ENCODE measurements around the gene ZNF18. TPM values are rescaled to one million over a fixed set of nuclear protein-coding genes. Genes with fewer than 3 reads are reported as not detected.
A peak's percentile ranks its signal among the peaks of the same experiment; 100 is the strongest.
"Not testable (repeated sequence)": the region's sequence is repeated elsewhere in the genome, so short reads cannot be mapped to it uniquely, and the experiment has no call there.

The ZNF18 gene
- total RNA-seq, 1 experiment from 2014 or later, result 8.4 TPM

DNA sequence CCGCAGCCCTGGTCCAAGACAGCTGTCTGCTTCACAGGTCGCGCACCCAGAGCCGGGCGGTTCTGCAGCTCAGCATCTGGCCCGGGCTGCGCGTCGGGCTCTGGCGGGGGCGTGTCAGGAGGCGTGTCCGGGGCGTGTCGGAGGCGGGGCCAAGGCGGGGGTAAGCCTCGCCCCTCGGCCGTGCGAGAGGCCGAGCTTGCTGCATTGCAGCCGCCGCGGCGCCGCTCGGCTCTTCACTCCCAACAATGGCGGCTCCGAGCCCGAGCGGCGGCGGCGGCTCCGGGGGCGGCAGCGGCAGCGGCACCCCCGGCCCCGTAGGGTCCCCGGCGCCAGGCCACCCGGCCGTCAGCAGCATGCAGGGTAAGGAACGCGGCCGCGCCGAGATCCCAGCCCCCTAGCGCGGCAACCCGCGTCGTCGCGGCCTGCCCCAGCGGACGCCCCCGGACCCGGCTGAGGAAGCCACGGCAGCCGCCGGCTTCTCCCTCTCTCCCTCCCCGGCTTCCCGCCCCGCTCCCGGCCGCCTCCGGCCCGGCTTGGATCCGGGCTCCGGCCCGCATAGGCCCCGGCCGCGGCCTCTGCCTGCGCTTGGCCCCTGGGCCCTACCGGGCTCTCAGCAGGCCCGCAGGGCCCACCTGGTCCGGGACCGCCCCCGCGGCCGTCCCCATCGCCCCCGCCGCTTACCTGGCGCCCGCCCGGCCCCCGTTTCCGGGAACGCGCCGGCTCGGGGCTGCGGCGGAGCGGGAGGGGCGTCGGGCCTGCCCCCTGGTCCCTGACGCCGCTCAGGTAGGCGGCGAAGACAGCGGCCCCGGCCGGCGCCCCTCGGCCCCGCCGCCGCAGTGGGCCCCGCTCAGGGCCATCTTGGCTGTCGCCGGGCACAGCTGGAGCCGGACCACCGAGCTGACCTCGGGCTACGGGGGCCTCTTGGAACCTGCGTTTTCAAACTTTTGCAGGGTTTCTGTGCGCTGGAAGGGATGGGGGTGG, 23.7 kb upstream of the ZNF18 start, which contains the start of gene MAP2K4:
TSS of gene MAP2K4 (plus strand) at position 236 of the 981 bp plus-strand sequence. CDS start at position 246, 10 bp downstream.
- H3K27me3 ChIP-seq (replicated peaks), result no peaks in the 10 kb centered on the region
- peaks cover 35% of the 10 kb centered on the region for H3K4me1 ChIP-seq (replicated peaks)
- DNase-seq (ENCODE audit: low read depth in 1 of 2, low spot score in 2 of 2), result peak; percentile 65 to 86
- peak within 1 kb of the TSS; percentile 92 for H3K27ac ChIP-seq
- no peaks in the 10 kb centered on the region for H3K9me3 ChIP-seq (replicated peaks)
- H3K4me3 ChIP-seq, result peak within 1 kb of the TSS; percentile 98
- peaks cover 8% of the 10 kb centered on the region for H3K36me3 ChIP-seq

DNA sequence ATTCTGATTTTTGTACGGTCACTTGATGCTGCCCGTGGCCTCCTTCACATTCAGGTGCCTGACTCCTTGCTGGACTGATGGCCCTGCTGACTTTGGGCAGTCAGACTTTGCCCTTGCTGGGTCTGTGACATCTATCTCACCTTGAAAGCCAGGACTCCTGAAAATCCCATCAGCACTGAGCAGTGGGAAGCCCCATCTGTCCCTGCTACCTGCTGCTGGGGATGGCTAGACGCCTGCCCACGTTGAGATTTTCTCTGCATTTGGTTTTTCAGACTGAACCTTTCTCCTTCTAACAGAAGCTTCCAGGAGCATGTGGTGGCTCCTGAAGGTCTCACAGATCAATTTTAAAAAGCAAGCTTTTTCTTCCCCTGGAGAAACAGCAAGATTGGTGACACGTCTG, 10.2 kb upstream of the ZNF18 start:
- H3K27me3 ChIP-seq (replicated peaks), result no peaks in the 10 kb centered on the region
- H3K9me3 ChIP-seq (replicated peaks), result no peaks in the 10 kb centered on the region
- no peaks in the 10 kb centered on the region for H3K4me1 ChIP-seq (replicated peaks)
- no peak for DNase-seq (ENCODE audit: low read depth in 1 of 2, low spot score in 2 of 2)
- H3K4me3 ChIP-seq, result no peak overlapping the region
- no peak overlapping the region for H3K27ac ChIP-seq
- no peaks in the 10 kb centered on the region for H3K36me3 ChIP-seq

DNA sequence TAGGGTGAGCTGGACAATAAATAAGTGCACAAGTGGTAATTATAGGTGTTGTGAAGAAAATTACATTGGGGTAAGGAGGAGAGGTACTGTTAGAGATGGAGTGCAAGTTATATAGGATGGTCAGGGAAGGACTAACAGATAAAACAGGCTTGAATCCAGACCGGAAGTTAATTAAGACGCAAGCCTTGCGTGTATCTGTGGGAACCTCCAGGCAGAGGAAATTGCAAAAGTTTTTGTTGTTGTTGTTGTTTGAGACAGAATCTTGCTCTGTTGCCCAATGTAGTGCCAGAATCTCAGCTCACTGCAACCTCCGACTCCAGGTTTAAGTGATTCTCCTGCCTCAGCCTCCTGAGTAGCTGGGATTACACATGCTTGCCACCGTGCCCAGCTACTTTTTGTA, 2.4 kb upstream of the ZNF18 start:
- Histone ChIP-seq H3K27me3 (replicated peaks) (no peaks in the 10 kb centered on the region), H3K4me1 (replicated peaks) (peaks cover 6% of the 10 kb centered on the region), H3K27ac (no peak overlapping the region), H3K9me3 (replicated peaks) (no peaks in the 10 kb centered on the region), H3K36me3 (no peaks in the 10 kb centered on the region), H3K4me3 (no peak overlapping the region)
- no peak for DNase-seq (ENCODE audit: low read depth in 1 of 2, low spot score in 2 of 2)

DNA sequence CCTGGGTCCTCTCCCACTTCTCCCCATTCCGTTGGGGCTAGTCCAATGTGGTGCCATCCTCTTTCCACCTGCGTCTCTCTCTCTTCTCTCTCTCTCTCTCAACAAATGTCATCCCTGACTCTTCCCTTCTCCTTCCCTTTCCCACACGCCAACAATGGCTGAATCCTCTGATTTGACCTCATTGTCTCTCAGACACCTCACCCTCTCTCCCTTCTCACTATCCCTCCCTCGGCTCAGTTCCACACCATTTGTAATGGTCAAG, 628 bp upstream of the ZNF18 start:
- no peaks in the 10 kb centered on the region for H3K36me3 ChIP-seq
- H3K9me3 ChIP-seq (replicated peaks), result no peaks in the 10 kb centered on the region
- H3K4me1 ChIP-seq (replicated peaks), result peaks cover 6% of the 10 kb centered on the region
- H3K4me3 ChIP-seq, result peak overlapping the region; percentile 81
- no peak for DNase-seq (ENCODE audit: low read depth in 1 of 2, low spot score in 2 of 2)
- no peaks in the 10 kb centered on the region for H3K27me3 ChIP-seq (replicated peaks)
- peak overlapping the region; percentile 50; the same call in 1 of the 2 replicates for H3K27ac ChIP-seq

DNA sequence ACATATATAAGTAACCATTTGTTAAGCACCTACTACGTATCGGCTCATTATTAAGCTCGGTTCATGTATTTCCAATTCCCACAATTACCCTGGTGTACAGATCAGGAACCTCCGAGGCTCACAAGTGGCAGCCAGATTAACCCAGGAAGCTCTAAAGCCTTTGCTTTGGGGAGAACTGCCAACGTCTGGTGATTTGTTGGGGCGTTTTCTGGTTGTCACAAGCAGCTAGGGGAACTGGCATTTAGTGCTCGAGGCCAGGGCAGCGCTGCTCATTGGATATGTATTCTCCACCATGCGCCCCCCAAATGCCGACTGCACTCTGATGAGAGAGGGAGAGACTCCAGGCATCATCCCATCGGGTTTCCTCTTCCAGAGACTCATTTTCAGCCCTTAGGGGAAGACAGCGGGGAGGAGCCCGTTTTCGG, 541 bp downstream of the ZNF18 start:
- Histone ChIP-seq H3K27ac (peak overlapping the region; percentile 54), H3K9me3 (replicated peaks) (no peaks in the 10 kb centered on the region), H3K4me3 (peak overlapping the region; percentile 81), H3K27me3 (replicated peaks) (no peaks in the 10 kb centered on the region), H3K4me1 (replicated peaks) (peaks cover 6% of the 10 kb centered on the region), H3K36me3 (0 out of 2 replicates have a peak, but pooled peaks cover 6% of the 10 kb centered on the region)
- no peak for DNase-seq (ENCODE audit: low read depth in 1 of 2, low spot score in 2 of 2)

DNA sequence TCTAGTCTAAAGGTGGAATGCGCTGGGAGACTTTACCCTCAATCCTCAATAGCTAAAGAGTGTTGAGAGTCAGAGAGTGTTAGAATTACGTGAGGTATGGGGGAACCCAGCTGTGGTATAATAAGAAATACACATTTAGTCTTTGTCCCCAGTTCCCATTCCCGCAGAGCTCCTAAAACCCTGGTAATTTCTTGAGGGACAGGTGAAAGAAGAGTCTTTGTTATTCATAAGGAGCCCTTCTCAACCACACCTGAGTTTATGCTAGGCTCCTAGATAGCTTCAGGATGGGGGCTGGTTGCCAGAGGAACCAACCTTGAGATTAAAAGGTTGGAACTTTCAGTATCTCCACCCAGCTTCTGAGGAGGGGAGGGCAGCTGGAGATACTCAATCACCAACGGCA, 5.8 kb downstream of the ZNF18 start:
- no peak overlapping the region for H3K4me3 ChIP-seq
- peaks cover 6% of the 10 kb centered on the region; the same call in 1 of the 2 replicates for H3K36me3 ChIP-seq
- H3K9me3 ChIP-seq (replicated peaks), result no peaks in the 10 kb centered on the region
- no peak overlapping the region for H3K27ac ChIP-seq
- no peak for DNase-seq (ENCODE audit: low read depth in 1 of 2, low spot score in 2 of 2)
- no peaks in the 10 kb centered on the region for H3K27me3 ChIP-seq (replicated peaks)
- no peaks in the 10 kb centered on the region for H3K4me1 ChIP-seq (replicated peaks)

DNA sequence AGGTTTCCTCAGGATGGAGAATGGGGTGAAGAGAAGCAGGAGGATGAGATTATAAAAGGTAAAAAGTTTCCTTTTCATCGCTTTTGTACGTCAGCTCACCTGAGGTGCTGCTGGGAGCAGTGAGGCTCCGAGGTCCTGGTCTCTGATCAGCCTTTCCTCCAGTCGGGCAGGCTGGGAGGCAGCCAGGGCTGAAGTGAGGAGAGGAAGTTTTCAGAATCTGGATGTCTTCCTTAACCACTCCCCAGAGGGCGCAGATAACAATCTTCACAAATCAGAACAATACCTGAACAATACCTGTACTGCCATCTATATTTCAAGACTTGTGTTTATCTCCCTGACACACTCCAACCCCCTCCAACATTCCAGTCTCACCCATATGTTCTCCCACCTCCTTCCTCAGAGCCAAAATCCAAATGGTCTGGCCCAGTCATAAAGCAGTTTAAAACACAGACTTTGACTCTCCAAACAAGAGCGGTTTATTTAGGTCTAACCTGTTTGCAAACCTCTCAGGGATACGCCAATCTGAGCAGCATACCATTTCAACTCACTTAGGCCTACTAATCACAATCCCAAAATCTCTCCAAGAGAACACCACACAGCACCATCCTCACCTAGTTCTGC, 6.8 kb downstream of the ZNF18 start:
- H3K36me3 ChIP-seq, result peaks cover 6% of the 10 kb centered on the region; the same call in 1 of the 2 replicates
- no peak overlapping the region for H3K27ac ChIP-seq
- no peaks in the 10 kb centered on the region for H3K27me3 ChIP-seq (replicated peaks)
- DNase-seq (ENCODE audit: low read depth in 1 of 2, low spot score in 2 of 2), result no peak
- H3K4me3 ChIP-seq, result no peak overlapping the region
- H3K4me1 ChIP-seq (replicated peaks), result no peaks in the 10 kb centered on the region
- H3K9me3 ChIP-seq (replicated peaks), result no peaks in the 10 kb centered on the region

DNA sequence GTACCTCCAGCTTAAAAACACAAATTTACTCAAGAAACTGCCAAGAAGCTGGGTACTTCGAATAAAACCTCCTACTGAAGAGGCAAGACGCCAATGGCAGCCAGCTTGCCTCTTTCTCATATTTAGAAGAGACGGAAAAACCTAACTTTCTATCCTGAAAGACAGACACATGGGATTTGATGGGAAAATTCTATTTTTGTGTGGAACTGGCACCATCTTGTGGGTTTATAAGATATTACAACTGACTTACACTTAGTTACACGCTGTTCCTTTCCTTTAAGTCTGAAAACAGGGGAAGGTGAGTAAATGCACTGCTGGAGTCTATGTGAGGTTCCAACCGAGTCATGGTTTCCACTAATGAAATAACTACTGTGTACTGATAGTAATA, 10.3 kb downstream of the ZNF18 start:
- Histone ChIP-seq H3K27me3 (replicated peaks) (no peaks in the 10 kb centered on the region), H3K4me3 (no peak overlapping the region), H3K4me1 (replicated peaks) (no peaks in the 10 kb centered on the region), H3K27ac (no peak overlapping the region), H3K9me3 (replicated peaks) (no peaks in the 10 kb centered on the region), H3K36me3 (peaks cover 4% of the 10 kb centered on the region; the same call in 1 of the 2 replicates)
- DNase-seq (ENCODE audit: low read depth in 1 of 2, low spot score in 2 of 2), result peak in 1 of 2 experiments; percentile 17

DNA sequence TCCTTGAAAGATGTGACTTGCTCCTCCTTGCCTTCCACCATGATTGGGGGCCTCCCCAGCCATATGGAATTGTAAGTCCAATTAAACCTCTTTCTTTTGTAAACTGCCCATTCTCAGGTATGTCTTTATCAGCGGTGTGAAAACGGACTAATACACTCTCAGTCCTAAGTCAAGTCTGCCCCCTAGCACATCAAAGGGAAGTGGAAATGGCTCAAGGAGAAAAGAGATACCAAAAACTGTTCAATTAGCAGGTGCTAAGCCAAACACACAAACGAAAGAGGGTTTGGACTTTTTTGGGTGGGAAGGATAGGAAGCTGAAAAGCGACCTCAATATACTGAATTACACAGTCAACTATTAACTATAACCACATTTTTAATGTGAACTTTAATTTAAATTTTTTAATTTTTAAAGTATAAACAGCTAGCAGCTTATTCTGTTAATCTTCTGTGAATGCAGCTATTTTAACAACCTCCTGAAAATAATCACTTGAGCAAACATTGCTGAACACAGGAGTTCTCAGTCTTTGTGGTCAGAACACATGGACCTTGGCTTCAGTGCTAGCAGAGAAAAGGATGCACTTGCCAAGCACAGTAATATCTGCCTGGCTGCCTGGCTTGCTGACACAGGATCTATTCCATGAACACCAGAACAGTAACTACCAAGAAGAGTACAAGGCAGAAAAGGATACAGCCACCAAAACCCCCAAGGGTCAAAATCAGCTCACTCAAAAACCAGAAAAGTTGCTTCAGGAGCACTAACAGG, 10.9 kb downstream of the ZNF18 start:
- Histone ChIP-seq H3K27ac (no peak overlapping the region), H3K27me3 (replicated peaks) (no peaks in the 10 kb centered on the region)
- DNase-seq (ENCODE audit: low read depth in 1 of 2, low spot score in 2 of 2), result no peak

DNA sequence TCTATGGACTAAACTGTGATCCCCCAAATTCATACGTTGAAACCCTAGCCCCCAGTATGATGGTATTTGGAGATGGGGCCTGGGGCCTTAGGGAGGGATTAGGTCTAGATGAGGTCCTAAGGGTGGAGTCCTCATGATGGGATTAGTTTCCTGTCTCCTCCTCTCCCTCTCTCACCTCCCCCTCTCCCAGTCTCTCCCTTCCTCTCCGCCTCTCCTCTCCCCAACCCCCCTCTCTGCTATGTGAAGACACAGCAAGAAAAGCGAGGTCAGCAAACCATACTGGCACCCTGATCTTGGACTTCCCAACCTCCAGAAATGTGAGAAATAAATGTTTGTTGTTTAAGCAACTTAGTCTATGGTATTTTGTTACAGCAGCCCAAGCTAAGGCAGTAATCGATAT, 15.4 kb downstream of the ZNF18 start:
- no peaks in the 10 kb centered on the region for H3K4me1 ChIP-seq (replicated peaks)
- no peaks in the 10 kb centered on the region for H3K9me3 ChIP-seq (replicated peaks)
- H3K36me3 ChIP-seq, result peaks cover 9% of the 10 kb centered on the region; the same call in 1 of the 2 replicates
- no peaks in the 10 kb centered on the region for H3K27me3 ChIP-seq (replicated peaks)
- H3K27ac ChIP-seq, result no peak overlapping the region
- DNase-seq (ENCODE audit: low read depth in 1 of 2, low spot score in 2 of 2), result no peak
- no peak overlapping the region for H3K4me3 ChIP-seq

More for the DNA sequence above, 10.9 kb downstream of the ZNF18 start:
- Histone ChIP-seq H3K9me3 (replicated peaks) (no peaks in the 10 kb centered on the region), H3K4me1 (replicated peaks) (no peaks in the 10 kb centered on the region), H3K4me3 (no peak overlapping the region), H3K36me3 (peaks cover 3% of the 10 kb centered on the region; the same call in 1 of the 2 replicates)

DNA sequence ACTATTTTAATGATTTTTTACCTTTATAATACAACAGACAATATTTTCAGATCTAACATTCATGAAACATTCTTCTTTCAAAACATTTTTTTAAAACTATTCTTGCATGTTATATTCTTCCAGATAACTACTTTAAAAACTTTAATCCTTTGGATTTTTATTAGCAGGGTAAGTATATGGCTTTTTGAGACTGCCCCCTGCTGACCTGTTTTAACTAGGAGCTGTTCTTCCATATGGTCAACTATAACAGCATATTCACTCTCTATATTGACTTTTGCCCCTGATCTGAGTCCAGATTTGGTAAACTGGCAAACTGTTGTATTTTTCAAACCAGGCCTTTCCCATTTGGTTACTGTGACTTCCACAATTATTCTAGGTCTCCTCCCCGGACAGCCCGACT, 16.5 kb downstream of the ZNF18 start:
- Histone ChIP-seq H3K36me3 (peaks cover 9% of the 10 kb centered on the region; the same call in 1 of the 2 replicates), H3K9me3 (replicated peaks) (no peaks in the 10 kb centered on the region), H3K4me1 (replicated peaks) (no peaks in the 10 kb centered on the region), H3K27me3 (replicated peaks) (no peaks in the 10 kb centered on the region), H3K4me3 (no peak overlapping the region), H3K27ac (no peak overlapping the region)
- no peak for DNase-seq (ENCODE audit: low read depth in 1 of 2, low spot score in 2 of 2)

DNA sequence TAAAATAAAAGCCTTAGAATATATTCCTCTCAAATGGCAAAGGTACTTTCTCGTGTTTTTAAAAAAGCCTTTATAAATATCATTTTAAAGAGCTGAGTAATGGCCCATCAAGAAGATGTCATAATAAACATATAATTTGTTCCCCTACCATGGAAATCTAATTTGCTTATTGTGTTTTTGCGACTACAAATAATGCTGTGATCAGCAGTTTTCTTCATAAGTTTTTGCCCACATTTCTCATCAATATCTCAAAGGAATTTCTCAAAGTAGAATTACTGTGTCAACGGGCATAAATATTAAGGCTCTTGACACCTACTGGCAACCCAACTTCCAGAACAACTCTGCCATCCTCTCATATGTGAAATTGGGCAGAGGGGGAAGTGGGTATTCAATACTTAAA, 17.5 kb downstream of the ZNF18 start:
- Histone ChIP-seq H3K4me1 (replicated peaks) (no peaks in the 10 kb centered on the region), H3K4me3 (no peak overlapping the region), H3K36me3 (peaks cover 9% of the 10 kb centered on the region; the same call in 1 of the 2 replicates), H3K27ac (no peak overlapping the region), H3K9me3 (replicated peaks) (no peaks in the 10 kb centered on the region), H3K27me3 (replicated peaks) (no peaks in the 10 kb centered on the region)
- no peak for DNase-seq (ENCODE audit: low read depth in 1 of 2, low spot score in 2 of 2)

DNA sequence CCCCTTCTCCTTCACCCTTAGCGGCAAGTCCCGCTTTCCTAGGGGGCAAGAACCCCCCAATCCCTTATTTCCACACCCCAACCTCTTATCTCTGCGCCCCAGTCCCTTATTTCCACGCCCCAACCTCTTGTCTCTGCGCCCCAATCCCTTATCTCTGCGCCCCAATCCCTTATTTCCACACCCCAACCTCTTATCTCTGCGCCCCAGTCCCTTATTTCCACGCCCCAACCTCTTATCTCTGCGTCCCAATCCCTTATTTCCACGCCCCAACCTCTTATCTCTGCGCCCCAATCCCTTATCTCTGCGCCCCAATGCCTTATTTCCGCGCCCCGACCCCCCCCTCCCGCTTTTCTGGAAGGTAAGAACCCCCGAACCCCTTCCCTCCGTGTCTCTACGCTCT, 24.5 kb downstream of the ZNF18 start:
- H3K36me3 ChIP-seq; H3K27ac ChIP-seq; H3K4me3 ChIP-seq; DNase-seq (ENCODE audit: low read depth in 1 of 2, low spot score in 2 of 2); H3K27me3 ChIP-seq (replicated peaks); H3K4me1 ChIP-seq (replicated peaks); H3K9me3 ChIP-seq (replicated peaks): not testable (repeated sequence)
